GM11168 (cell line): ENCODE data around the gene NPTN.
"Not testable (repeated sequence)": the region's sequence is repeated elsewhere in the genome, so short reads cannot be mapped to it uniquely, and the experiment has no call there.

ENCODE experiments used
- in situ Hi-C: fragments of 300-500 bp; cut with MboI; formaldehyde crosslinking; loops from one replicate; pipeline ENCODE4 v1.12.0; 2022; ENCODE audit warnings: low sequenced_read_pairs; ENCODE audit not compliant: unreplicated experiment

Gene NPTN

DNA sequence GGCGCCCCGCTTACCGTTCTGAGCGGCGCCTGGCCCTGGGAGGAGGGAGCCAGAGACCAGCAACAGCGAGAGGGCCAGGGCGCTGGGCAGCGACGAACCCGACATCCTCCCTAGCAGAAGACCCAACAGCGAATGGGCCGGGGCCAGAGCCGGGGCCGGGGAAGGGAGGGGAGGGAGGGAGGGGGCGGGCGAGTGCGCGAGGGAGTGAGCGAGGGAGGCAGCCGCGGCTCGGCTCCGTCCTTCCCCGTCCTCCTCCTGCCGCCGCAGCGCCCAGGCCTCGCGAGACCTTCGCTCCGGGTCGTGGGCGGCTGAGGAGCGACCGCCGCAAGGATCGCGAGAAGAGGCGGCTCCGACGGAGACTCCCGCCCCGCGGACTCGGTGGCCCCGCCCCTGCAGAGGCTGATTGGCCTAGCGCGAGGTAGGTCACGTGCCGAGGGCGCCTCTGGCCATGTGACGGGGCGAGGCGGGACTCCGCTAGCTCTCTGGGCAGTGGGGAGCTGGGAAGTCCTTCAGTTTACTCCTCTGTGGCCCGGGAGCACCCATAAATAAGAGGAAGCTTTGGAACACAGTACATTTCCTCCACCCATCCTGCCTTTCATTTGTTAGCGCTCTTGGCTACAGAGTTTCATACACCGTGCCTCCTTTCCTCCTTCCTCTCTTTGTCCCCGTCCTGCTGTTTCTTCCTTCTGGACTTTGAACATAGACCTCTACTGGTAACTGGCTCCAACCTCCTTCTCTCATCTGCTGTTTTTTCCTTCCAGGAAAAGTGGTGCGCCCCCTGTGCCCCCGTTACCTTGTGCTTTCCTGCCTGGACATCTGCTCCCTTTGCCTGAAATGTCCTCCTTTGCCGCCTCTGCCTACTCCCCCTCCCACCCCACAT is at the start of gene NPTN:
NPTN (minus strand) TSS at position 279 of the 880 bp plus-strand sequence; CDS start at position 105, 174 bp downstream.
- in situ Hi-C loops: no loop called here

DNA sequence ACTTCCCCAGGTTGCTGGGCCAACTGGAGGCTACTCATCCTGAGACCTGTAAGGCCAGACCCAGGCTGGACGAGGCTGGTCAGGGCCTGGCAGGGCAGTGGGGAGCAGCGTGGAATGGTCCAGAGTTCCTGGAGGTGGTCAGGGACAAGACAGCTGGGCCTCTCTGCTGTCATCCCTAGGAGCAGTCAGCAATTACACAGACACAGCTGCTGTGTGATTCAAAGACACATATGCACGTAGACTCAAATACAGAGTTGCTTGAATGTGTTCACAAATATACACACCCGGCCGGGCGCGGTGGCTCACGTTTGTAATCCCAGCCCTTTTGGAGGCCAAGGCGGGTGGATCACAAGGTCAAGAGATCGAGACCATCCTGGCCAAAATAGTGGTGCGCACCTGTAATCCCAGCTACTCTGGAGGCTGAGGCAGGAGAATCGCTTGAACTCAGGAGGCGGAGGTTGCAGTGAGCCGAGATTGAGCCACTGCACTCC is 49.5 kb upstream of the NPTN start:
- in situ Hi-C loops: no loop called here

DNA sequence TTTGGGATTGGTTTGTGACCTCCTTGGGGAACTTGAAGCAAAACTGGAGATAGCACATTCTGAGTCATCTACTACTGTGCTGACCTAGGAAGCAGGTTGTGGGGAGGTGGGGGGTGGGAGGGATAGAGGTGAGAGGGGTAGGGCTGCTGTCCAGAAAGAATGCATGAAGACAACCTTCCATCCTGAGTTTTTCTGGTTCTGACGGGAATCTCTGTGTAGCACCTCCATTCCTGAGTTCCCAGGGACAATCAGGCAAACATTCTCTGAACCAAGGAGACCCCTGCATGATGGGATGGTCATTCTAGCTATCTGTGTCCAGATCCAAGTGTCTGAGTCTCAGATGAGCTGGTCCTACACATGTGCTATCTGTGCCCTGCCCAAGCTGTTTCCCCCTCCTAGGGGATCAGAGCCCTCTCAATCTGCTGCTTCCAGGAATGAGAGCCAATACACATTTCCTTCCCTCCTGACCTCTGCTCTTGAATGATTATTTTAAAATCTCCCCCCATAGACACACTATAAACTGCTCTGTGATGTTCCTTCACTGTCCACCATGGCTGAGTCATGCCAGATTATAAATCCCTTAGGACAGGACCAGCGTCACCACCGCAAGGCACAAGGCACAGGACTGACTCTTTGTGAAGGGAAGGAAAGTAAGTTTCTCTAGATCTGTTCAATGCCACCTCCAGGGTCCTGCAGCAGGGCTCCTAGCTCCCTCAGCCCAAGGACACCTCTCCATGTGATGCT is 48.8 kb upstream of the NPTN start:
- in situ Hi-C loops: no loop called here

- in situ Hi-C loops: no loop called here
Observed at GRCh38 chr15:73681063-73681462, 47.9 kb upstream of the NPTN start.

DNA sequence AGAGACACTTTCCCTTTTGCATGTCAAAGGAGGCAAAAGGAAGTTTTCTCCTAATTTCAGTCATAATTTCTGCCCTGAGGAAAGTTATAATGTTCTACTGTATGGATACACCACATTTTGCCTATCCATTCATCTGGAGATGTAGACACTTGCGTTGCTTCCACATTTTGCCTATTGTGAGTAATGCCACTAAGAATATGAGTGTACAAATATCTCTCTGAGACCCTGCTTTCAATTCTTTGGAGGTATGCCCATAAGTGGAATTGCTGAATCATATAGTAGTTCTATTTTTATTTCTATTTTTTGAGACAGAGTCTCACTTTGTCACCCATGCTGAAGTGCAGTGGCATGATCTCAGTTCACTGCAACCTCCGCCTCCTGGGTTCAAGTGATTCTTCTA is 47.4 kb upstream of the NPTN start:
- in situ Hi-C loops: no loop called here

DNA sequence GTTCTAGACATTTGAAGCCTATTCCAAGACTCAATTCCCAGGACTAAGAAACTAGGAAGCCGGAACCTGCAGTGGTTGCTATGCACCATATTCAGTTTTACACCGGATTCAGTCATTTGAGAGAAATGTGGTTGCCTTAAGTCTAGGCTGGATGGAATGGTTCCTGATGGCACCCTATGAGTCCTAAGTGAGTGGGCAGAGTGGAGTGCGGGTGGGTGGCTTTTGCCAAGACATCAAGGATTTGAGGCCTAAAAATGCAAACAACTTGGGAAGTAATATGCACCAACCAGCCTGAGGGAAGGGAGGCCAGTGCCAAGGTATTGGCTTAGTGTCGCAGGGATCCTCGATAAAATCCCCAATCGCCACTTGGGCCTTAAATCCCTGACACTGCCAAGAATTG is 46.8 kb upstream of the NPTN start:
- in situ Hi-C loops: no loop called here

DNA sequence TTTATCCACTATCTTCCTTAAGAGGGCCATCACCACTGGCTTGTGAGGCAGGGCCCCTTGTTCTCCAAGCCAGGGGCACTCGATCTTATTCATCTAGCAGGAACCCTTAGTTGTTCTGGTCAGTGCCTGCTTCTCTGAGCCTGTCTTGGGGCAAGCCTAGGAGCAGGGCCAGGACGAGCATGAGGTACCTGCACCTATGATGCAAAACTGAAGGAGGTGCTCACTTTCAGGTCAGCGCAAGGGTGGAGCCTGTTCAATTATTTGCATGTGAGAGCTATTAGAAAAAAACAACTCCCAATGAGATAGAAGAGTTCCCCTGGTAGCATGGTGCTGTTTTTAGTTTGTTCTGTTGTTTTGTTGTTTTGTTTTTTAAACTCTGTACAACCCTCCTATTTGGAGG is 46.0 kb upstream of the NPTN start:
- in situ Hi-C loops: no loop called here

GRCh38 chr15:73678498-73678897 is 45.3 kb upstream of the NPTN start:
- in situ Hi-C loops: no loop called here

- in situ Hi-C loops: no loop called here
Observed at GRCh38 chr15:73677733-73678132, 44.5 kb upstream of the NPTN start.

GRCh38 chr15:73677146-73677607 is 44.0 kb upstream of the NPTN start:
- in situ Hi-C loops: no loop called here

DNA sequence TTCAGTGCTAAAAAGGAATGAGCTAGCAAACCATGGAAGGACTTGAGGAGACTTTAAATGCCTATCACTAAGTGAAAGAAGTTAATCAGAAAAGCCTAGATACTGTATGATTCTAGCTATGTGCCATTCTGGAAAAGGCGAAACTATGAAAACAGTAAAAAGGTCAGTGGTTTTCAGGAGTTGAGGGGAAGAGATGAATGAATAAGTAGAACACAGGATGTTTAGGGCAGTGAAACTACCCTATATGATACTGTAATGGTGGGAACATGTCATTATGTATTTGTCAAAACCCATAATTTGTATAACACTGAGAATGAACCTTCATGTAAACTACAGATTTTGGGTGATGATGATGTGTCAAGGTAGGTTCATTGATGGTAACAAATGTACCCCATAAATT is 41.4 kb upstream of the NPTN start:
- in situ Hi-C loops: no loop called here

GRCh38 chr15:73660455-73660854 is 27.3 kb upstream of the NPTN start:
- in situ Hi-C loops: no loop called here

DNA sequence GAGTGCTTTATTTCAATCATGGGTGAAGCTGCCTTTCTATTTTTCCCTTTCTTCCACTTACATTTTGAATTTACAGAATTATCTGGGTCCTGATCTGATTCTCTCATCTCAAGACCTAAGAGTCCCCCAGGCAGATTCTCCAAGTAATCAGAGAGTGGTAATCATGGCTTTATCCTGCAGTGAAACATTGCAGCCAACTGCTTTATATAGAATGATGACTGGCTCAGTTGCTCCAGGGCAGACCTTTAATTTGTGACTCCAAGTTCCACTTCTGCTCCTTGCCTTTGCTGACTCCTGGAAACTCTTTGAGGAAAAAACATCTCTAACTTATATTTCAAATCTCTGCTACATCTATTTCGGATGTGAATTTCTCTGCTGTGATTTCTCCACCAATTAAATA is 25.5 kb upstream of the NPTN start:
- in situ Hi-C loops: no loop called here

GRCh38 chr15:73655724-73656123 is 22.5 kb upstream of the NPTN start:
- in situ Hi-C loops: no loop called here

DNA sequence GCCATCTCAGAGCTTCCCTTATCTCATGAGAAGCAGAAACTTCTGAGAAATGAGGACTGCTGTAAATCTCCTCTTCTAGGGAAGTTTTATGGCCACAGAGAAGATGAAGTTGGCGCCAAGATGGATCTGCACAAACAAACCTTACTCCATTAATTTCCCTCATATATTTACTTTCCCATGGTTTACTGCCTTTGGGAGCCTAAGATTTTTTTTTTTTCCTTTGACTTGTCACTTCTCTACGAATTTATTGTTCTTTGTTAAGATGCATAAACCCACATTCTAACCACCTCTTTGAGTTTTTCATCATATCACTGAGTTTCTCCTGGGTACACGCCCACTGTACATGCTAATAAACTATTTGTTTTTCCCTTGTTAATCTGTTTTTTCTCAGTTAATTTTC is 21.5 kb upstream of the NPTN start:
- in situ Hi-C loops: no loop called here

- in situ Hi-C loops: no loop called here
Observed at GRCh38 chr15:73650416-73651126, 17.4 kb upstream of the NPTN start.

DNA sequence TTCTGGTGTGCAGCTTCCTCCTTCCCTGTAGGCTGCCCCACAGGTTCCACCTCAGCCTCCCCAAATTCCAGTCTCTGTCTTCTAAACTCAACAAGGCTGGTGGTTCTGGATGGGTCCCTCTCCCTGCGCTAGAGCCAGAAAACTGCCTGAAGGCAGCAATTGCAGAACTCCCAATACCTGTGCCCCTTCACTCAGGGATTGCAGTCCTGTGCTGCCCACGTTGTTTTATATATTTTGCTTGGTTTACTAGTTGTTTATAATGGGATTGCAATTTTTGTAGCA is 14.8 kb upstream of the NPTN start:
- in situ Hi-C loops: no loop called here

- in situ Hi-C loops: no loop called here
Observed at GRCh38 chr15:73647259-73648013, 14.2 kb upstream of the NPTN start.

GRCh38 chr15:73639464-73639863 is 6.3 kb upstream of the NPTN start:
- in situ Hi-C loops: not testable (repeated sequence)

DNA sequence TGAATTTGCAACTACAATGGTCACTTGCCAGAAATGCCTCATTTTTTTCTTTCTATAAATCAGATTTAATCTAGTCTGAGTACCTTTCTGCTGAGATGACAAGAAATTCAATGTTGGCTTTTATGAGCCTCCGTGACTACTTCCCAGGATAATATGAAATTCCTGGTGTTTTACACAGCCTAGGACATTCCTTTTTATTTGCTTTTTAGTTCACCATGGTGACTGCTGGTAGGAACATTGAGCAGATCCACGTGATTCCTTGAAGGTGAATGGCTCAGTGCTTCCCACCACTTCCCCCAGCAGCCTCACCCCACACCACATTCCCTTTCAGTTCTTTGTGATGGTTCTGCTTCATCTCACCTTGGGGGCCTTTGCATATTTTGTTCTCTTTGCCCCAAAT is 4.3 kb upstream of the NPTN start:
- in situ Hi-C loops: no loop called here
